T-helper 2 cell treated with Interferon-gamma antibody and Interleukin-4, amounts not matched to agents 100 ng/mL and 5 ng/mL, for 36 hours (primary cell): ENCODE measurements around the gene ZNF710. TPM values are rescaled to one million over a fixed set of nuclear protein-coding genes. Genes with fewer than 3 reads are reported as not detected.

Experiments
- intact Hi-C: fragments of 100-400 bp; cut with micrococcal nuclease; formaldehyde crosslinking; loops from one replicate; pipeline ENCODE4 v1.15.1; 2023
- total RNA-seq: library from RNA; stranded (reverse); gene quantifications from 2 replicates; pipeline ENCODE4 v1.2.3, GENCODE V29; 2022

The ZNF710 gene
- total RNA-seq, 1 donor from 2014 or later: 25.5 TPM

- intact Hi-C loops: no loop called here
These were observed 75.6 kb downstream of the ZNF710 start for GRCh38 chr15:90076716-90077115.

GRCh38 chr15:90078965-90079364, 77.8 kb downstream of the ZNF710 start:
- intact Hi-C loops: no loop called here

- intact Hi-C loops: no loop called here
These were observed 78.7 kb downstream of the ZNF710 start for GRCh38 chr15:90079619-90080457.

- intact Hi-C loops: no loop called here
These were observed 79.3 kb downstream of the ZNF710 start for GRCh38 chr15:90080458-90080755.

- intact Hi-C loops: no loop called here
These were observed 79.8 kb downstream of the ZNF710 start for GRCh38 chr15:90080818-90081393.

- intact Hi-C loops: no loop called here
These were observed 81.1 kb downstream of the ZNF710 start for GRCh38 chr15:90082140-90082715.

- intact Hi-C loops: no loop called here
These were observed 82.3 kb downstream of the ZNF710 start for GRCh38 chr15:90083419-90083818.

- intact Hi-C loops: no loop called here
These were observed 83.0 kb downstream of the ZNF710 start for GRCh38 chr15:90083954-90084607.

GRCh38 chr15:90084876-90085423, 83.8 kb downstream of the ZNF710 start:
- intact Hi-C loops: no loop called here

- intact Hi-C loops: no loop called here
These were observed 84.4 kb downstream of the ZNF710 start for GRCh38 chr15:90085565-90085964.

- intact Hi-C loops: loop anchor here (1.0 kb wide), 2 partner anchors 189 to 327 kb away; no protein-coding TSS in a partner anchor
These were observed 85.7 kb downstream of the ZNF710 start for GRCh38 chr15:90086868-90087268.

GRCh38 chr15:90087454-90088154, 86.5 kb downstream of the ZNF710 start:
- intact Hi-C loops: loop anchor here (1.0 kb wide), 1 partner anchor 189 kb away; no protein-coding TSS in a partner anchor

GRCh38 chr15:90090226-90090848, 89.2 kb downstream of the ZNF710 start:
- intact Hi-C loops: loop anchor here (10.0 kb wide), 1 partner anchor 56 kb away; no protein-coding TSS in a partner anchor

- intact Hi-C loops: loop anchor here (10.0 kb wide), 1 partner anchor 57 kb away; no protein-coding TSS in a partner anchor
These were observed 90.2 kb downstream of the ZNF710 start for GRCh38 chr15:90091156-90091931.

GRCh38 chr15:90095521-90095959, 94.4 kb downstream of the ZNF710 start:
- intact Hi-C loops: loop anchor here (5.0 to 10.0 kb wide), 5 partner anchors 61 to 837 kb away; partner anchors contain the start of genes HDDC3, NGRN, TICRR and ZNF710

- intact Hi-C loops: loop anchor here (1.0 to 10.0 kb wide), 8 partner anchors 45 to 835 kb away; partner anchors contain the start of genes CIB1, HDDC3, NGRN and TICRR
These were observed 96.4 kb downstream of the ZNF710 start for GRCh38 chr15:90097475-90097874.

- intact Hi-C loops: loop anchor here (5.0 to 10.0 kb wide), 5 partner anchors 64 to 833 kb away; partner anchors contain the start of genes HDDC3, NGRN, TICRR and ZNF710
These were observed 98.1 kb downstream of the ZNF710 start for GRCh38 chr15:90099072-90099867.
